Islet precursor cell (in vitro differentiated cells): ENCODE results near the gene MLLT11.

Experiments used
- DNase-seq: peaks from one replicate; pipeline ENCODE4 v3.0.0-alpha.2; 2018

Gene MLLT11, protein sequence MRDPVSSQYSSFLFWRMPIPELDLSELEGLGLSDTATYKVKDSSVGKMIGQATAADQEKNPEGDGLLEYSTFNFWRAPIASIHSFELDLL

DNA sequence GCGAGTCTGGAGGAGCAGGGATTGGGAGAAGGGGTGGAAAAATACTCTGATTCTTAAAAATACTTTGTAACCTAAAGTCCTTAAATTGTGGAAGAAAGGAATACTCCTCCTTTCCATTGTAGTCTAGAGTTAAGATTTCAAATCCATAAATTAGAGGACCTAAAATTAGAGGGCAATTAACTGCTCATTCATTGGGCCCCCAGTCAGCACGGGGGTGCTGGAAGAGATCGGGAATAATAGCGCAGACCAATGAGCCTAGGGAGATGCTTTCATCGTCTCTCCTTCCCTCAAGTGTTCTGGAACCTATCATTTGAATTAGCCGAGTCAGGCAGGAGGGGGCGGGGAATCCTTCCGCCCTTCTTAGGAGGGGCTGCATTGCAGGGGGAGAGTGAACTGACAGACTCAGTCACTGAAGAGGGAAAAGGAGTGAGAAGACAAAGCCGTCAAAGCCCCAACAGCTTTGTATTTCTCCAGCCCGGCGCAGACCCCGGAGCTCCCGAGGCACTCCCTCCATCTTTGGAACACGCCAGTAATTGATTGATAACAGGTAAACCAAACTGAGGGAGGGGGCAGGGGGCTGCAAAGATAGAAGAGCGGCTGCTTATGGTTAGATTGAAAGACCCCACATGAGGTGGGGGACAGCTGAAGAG, at the start of gene MLLT11:
TSS of gene MLLT11 (plus strand) at position 391 of the 650 bp plus-strand sequence. CDS start 6,828 bp downstream, outside the sequence.
- peak; percentile 96 for DNase-seq

DNA sequence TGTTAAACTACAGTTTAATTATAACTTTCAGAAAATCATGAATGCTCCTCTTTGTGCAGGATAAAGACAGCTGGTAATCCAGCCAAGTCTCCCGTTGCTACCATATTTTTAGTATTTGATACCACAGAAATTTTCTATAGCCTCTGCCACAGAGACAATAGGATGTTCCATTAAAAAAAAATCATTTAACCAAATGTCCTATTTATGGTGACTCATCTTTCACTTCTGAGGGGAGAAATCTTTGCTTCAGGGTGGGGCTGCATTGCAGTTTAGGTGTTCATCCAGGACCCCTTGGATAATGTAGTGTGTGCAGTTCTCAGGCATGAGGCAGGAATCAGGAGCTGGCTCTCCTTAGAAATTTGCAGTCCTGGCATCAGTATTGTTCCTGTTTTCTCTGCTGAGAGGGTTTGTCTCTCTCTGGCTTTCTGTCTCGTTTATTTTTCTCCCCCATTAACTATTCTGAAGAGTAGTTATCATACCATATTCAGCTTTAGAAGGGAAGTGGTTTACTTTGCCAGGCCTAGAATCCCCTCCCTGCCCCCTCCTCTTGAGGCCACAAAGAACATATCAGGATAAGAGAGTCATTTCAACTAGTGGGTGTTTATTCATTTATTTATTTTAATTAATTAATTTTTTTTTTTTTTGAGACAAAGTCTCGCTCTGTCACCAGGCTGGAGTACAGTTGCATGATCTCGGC, 48.9 kb upstream of the MLLT11 start:
- DNase-seq, result no peak

DNA sequence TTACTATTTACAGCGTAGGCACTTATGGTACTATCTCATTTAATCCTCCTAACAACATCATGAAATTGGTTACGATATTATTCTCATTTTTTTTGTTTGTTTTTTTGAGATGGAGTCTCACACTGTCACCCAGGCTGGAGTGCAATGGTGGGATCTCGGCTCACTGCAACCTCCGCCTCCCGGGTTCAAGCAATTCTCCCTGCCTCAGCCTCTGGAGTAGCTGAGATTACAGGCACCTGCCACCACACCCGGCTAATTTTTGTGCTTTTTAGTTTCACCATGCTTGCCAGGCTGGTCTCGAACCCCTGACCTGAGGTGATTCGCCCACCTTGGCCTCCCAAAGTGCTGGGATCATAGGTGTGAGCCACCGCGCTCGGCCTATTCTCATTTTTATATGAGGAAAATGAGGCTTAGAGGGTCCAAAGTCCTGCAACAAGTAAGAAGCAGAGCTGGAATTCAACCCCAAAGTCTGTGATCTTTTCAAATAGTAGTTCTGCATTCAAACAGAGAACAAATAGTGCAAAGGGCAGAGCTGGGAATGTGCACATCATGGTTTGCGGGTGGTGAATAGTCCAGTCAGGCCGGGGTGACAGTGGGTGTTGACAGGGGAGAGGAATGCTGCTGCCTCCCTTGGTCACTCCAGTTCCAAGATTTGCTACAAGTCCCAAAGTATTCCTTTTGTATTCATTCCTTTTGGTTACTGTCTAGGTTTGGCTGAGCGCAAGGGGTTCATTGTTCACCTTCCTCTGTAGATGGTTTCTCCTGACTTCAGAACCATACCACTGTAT, 47.3 kb upstream of the MLLT11 start:
- no peak for DNase-seq

DNA sequence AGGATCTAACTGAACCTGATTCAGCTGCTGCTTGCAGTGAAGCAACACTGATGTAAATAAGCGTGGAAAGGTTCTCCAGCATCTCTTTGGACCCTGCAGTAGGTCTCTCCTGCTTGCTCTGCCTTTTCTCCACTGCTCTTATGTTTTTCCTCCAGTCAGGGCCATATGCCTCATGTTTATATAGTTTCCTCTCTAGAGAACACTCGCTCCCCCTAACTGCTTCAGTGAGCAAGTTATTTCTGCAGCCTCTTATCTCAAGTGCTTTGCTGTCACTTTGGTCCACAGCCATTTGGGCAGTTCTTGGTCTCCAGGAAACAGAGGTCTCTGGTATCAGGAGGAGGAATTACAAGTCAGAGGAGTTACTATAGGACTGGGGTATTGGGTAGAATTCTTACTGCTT, 46.7 kb upstream of the MLLT11 start:
- no peak for DNase-seq

DNA sequence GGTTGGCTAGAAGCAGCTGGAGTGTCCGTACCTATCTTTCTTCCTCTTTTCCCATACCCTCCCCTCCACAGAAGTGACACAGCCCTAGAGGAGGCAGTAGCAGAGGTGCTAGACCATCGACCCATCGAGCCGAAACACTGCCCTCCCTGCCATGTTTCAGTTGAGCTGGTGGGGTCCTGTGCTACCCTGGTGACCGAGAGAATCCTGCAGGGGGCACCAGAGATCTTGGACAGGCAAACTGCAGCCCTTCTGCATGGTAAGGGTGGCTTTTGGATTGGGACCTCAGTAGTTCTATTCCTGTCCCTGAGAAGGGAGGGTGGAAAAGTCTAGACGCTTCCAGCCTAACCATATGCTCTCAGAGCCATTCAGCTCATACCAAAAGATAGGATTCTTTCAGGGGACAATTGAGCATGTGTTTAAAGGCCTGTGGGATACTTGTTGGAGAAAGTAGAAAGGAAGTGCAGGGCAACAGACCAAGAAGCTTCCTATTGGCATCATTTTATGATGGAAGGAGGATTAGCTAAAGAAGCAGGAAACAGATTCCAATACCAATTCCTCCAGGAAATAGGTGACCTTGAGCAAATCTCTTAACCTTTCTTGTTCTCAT, 35.6 kb upstream of the MLLT11 start:
- peak; percentile 88 for DNase-seq

DNA sequence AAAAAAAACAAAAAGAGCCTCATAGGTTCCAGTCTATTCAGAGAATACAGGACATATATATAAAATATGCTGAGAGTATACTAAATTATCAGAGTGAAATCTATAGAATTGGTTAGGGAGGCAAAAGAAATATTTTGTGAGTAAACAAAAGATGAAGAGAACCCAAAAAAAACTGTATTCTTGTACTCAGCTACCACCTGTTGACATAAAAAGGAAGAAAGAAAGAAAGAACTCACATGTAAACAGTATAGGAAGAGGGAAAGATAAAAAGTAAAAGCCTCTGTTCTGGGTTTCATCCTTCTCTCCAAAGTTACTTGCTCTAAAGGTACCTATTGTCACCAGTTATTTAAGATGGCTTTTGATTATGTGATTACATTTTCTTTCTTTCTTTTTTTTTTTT, 33.7 kb upstream of the MLLT11 start:
- DNase-seq, result no peak

DNA sequence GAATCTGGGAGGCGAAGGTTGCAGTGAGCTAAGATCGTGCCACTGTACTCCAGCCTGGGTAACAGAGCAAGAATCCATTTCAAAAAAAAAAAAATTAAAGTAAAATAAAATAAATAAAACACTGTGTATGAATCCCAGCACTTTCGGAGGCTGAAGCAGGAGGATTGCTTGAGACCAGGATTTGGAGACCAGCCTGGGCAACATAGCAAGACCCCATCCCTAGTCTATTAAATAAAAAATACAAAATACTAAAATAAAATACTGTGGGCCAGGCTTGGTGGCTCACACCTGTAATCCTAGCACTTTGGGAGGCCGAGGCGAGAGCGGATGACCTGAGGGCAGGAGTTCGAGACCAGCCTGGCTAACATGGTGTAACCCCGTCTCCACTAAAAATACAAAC, 28.0 kb upstream of the MLLT11 start:
- no peak for DNase-seq

DNA sequence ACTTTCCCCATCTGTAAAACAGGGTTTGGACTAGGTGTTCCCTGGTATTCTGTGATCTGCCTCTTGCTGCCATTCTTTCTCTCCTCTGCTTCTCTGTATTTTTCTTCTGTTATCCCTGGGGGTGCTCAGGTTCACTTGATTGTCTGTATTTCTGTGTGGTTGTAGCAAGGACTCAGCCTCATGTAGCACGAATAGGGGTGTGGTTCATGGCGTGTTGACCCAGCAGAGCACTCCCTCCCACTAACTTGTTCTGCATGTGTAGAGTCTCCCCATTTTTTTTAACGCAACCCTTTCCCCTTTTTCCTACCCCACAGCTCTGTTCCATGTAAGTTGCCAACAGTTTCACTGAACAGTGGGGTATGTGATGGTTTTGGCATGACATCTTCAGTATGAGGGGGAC, 25.0 kb upstream of the MLLT11 start:
- DNase-seq, result no peak

DNA sequence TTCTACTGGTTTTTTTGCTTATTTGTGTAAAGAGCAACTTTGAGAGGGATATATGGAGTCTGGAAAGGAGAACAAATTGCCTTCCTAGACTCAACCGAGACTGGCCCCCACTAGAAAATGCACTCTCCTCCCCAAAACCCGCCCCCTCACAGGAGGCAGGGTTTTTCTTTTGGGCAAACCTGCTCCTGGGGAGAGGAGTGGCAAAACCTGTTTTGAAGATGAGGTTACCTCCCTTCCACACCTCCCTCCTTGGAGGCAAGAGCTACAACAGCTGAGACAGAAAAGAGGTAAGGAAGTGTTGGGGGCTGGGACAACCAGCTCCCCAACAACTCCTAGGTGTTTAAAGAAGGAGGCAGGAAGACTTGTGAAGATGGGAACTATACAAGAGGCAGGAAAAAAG, 23.8 kb upstream of the MLLT11 start, which contains the start of gene BNIPL:
TSS of gene BNIPL (plus strand) at position 231 of the 400 bp plus-strand sequence. CDS start at position 371, 140 bp downstream.
- no peak for DNase-seq

DNA sequence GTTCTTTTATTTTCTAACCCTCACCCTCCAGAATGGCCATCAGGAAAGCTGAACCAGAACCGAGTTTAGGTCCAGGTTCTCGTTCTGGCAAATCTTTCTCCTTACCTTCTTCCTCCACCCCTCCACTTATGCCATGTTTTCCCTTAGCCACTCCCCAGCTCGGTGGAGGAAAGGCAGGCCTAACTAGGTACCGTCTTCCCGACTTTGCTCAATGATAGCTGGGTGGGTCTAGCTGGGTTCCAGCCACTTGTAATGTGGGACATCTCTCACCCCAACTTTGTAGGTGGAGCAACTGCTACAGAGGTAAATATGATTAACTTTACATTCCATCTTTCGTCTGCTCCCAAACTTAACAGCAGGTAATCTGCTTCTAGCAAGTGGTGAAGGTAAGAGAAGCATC, 23.2 kb upstream of the MLLT11 start:
- no peak for DNase-seq

DNA sequence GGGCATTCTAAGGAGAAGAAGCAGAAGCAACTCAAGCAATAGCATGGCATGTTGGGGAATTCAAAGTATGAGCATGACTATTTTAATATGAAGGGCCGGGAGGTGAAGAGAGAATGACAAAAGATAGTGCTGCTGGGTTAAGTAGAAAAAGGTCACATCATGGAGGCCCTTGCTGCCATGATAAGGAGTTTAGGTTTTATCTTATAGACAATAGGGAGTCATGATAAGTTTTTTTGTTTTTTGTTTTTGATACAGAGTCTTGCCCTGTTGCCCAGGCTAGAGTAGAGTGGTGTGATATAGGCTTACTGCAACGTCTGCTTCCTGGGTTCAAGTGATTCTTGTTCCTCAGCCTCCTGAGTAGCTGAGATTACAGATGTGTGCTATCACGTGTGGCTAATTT, 20.7 kb upstream of the MLLT11 start:
- DNase-seq, result no peak

DNA sequence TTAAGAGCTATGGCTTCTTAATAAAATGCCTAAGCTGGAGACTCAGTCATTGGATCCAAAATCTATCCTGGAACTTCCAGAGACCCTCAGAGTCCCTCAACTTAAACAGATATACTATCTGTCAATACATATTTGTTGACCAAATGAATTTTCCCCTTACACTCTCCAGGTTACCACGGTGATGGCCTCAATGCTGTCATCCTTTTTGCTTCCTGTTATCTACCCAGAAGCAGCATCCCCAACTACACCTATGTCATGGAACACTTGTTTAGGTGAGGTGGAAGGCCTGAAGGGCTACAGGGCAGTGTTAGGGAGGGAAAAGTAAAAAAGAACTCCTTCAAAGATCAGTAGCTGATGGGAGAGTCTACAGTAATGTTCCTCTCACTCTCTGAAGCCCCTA, 17.0 kb upstream of the MLLT11 start:
- DNase-seq, result no peak

DNA sequence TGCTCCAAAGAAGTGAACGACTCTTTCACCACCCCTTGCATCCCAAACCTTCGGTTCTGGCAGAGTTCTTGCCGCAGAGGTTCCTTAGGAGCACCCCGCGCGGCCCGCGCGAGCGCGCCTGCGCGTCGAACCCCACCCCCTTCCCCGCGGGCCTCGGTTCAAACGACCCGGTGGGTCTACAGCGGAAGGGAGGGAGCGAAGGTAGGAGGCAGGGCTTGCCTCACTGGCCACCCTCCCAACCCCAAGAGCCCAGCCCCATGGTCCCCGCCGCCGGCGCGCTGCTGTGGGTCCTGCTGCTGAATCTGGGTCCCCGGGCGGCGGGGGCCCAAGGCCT, 12.6 kb upstream of the MLLT11 start, which contains the start of gene C1orf56:
TSS of gene C1orf56 (plus strand) at position 161 of the 334 bp plus-strand sequence. CDS start at position 258, 97 bp downstream.
- DNase-seq, result peak; percentile 89

DNA sequence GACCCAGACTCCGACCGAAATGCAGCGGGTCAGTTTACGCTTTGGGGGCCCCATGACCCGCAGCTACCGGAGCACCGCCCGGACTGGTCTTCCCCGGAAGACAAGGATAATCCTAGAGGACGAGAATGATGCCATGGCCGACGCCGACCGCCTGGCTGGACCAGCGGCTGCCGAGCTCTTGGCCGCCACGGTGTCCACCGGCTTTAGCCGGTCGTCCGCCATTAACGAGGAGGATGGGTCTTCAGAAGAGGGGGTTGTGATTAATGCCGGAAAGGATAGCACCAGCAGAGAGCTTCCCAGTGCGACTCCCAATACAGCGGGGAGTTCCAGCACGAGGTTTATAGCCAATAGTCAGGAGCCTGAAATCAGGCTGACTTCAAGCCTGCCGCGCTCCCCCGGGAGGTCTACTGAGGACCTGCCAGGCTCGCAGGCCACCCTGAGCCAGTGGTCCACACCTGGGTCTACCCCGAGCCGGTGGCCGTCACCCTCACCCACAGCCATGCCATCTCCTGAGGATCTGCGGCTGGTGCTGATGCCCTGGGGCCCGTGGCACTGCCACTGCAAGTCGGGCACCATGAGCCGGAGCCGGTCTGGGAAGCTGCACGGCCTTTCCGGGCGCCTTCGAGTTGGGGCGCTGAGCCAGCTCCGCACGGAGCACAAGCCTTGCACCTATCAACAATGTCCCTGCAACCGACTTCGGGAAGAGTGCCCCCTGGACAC, 12.1 kb upstream of the MLLT11 start:
- peak; percentile 78 for DNase-seq

DNA sequence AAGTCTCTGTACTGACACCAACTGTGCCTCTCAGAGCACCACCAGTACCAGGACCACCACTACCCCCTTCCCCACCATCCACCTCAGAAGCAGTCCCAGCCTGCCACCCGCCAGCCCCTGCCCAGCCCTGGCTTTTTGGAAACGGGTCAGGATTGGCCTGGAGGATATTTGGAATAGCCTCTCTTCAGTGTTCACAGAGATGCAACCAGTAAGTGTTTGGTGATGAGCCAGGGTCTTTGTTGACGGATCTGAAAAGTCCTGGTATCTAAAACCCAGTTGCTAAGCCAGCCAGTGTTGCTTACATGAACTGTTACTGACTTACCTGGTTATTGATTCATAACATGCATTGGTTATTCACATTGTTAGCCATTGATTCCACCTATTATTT, 11.6 kb upstream of the MLLT11 start:
- DNase-seq, result no peak

DNA sequence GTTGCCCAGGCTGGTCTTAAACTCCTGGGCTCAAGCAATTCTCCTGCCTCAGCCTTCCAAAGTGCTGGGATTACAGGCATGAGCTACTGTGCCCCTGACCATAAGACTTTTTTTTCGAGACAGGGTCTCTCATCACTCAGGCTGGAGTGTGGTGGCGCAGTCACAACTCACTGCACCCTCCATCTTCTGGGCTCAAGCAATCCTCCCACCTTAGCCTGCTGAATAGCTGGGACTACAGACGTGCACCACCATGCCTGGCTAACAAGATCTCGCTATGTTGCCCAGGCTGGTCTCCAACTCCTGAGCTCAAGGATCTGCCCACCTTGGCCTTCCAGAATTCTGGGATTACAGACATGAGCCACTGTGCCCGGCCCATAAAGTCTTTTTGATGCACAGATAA, 10.7 kb upstream of the MLLT11 start:
- DNase-seq, result no peak

DNA sequence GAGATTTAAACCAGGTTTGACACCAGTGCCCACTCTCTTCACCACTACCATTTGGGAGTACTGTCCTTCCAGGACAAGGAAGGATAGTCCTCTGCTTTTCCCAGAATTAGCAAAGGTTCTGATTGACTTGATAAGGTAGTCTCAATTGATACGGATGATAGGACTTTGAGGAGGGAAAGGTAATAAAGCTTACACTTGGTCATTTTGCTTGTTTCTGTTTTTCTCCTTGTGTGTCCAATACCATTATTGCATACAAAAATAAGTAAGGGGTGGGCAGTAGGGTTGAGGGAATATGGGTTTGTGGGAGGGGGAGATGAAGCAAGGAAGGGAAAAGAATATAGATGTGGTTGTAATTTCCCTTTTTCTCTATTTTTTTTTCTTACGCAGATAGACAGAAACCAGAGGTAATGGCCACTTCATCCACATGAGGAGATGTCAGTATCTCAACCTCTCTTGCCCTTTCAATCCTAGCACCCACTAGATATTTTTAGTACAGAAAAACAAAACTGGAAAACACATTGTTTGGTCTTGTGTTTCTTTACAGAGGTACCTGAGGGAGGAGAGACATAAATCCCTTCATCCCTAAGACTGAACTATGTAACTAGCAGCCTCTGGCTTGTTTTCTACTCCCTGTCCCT, 10.0 kb upstream of the MLLT11 start:
- no peak for DNase-seq

DNA sequence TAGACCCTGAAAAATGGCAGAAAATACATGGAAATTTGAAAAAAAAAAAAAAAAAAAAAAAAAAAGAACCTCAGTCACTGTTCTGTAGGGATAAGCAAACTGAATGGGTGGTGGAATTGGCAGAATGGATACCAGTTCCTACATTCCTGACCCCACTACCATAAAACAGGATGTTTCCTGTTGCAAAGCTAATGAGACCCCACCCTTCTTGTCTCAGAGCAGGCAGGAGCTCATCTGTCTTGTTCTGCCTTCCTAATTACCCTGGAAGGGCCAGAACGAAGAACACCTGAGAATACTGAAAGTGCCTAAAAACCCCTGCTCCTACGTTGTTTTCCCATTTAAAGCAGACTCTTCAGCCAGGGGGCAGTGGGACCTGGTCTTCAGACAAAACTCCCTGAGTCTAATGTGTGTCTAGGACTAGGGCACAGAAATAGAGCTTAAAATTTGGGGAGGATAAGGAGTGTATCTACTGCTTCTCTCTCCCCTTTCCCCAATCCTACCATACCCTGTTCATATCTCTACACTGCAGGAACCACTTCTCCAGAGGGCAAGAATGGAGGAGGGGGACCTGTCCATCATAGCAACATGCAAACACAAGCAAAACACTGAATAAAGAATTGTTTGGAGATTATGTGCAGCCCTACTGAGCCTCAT, 8.7 kb upstream of the MLLT11 start:
- DNase-seq, result no peak

DNA sequence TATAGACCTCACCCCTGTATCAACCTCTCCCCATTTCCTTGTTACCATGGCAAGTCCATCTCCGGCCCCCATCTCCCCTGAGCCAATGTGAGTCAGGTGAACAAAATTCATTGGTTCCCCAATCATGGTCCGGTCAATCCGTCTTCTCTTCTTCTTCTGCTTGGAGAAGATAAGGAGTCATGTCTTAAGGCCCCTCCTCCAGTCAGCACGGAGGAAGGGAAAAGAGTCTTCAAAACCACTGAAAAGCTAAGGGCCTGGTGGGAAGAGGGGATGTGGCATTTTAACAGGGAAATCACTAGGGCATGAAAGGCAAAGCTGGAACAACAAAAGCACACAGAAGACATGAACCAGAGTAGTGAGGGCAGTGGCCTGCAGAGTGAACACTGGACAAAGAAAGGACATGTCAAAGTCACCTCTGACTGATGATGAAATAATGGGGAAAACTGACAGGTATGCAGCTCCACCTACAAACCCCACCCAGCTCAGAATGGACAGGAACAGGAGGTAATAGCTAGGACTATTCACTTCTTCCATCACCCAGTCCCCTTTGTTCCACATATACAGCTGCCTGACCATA, 5.1 kb upstream of the MLLT11 start:
- DNase-seq, result no peak

DNA sequence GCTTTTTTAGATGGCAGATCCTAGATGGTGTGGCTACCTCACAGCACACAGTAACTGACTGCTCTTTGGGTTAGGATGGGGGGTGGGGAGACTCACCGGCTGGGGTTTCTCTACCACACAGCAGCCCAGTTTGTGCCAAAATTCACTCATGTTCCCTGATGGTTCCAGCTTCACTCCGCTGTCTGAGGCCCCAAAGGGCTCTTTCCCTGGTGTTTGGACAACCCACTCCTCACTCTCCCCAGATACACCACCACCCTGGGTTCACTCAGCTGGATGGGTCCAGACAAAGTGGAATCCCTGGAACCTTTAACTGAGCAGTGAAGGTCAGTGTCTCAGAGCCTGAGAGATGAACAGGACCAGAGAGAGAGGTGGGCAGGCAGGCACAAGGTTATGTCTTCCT, 4.6 kb upstream of the MLLT11 start:
- DNase-seq, result no peak

DNA sequence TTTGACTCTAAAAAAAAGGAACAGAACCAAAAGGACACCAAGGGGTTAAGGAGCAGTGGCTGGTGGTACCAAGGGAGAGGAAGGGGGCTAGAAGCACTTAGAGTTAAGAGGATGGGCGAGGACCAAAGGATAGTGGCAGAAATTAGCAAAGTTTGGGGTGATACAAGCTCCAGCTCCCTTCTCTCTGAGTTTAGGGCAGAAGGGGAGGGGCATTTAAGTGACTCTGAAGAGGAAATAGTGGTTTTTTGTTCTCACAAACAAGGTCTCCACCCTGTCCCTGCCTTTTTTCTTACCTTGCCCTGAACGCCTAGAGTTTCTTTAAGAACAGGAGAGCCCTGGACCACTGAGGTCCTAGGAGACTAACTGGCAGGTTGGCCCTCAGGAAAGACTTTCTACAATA, 4.0 kb upstream of the MLLT11 start:
- no peak for DNase-seq
